Suprapubic skin (tissue), 3 donors: ENCODE results near the gene RNU6-7.

Source experiments
- CTCF ChIP-seq, 2 donors: fragments of 200-600 bp in 1 of 2; fragments of 450-650 bp in 1 of 2; sonication (generic) in 1 of 2; IDR thresholded peaks; one replicate each; pipeline ENCODE4 v1.5.1; 2016 to 2019; ENCODE audit warnings: antibody characterized with exemption in 2 of 2, mild to moderate bottlenecking in 1 of 2, moderate library complexity in 1 of 2
- EP300 ChIP-seq: sonication (generic); formaldehyde crosslinking; IDR thresholded peaks from one replicate; pipeline ENCODE4 v1.6.1; 2017; ENCODE audit warnings: antibody characterized with exemption
- POLR2A ChIP-seq, 2 donors: fragments of 450-650 bp; IDR thresholded peaks; one replicate each; pipeline ENCODE4 v1.6.1; 2017; ENCODE audit warnings: antibody characterized with exemption in 2 of 2, mild to moderate bottlenecking in 2 of 2, moderate library complexity in 2 of 2

- no peak for TF ChIP-seq CTCF (IDR thresholded peaks at IDR 0.05)
- TF ChIP-seq EP300: no peak
- no peak for TF ChIP-seq POLR2A (IDR thresholded peaks at IDR 0.05)
Observed at GRCh38 chr14:32250681-32251080, 48.8 kb downstream of the RNU6-7 start.
